NCI-H69 (cell line): Measurements from ENCODE around the gene GSTA5.
"Not testable (repeated sequence)": the region's sequence is repeated elsewhere in the genome, so short reads cannot be mapped to it uniquely, and the experiment has no call there.

ENCODE experiments used
- DNase-seq: peaks from one replicate; lab custom pipeline; 2025; lab: John Stamatoyannopoulos, UW

The GSTA5 gene

GRCh38 chr6:52834481-52834880 lies 6.1 kb downstream of the GSTA5 start:
- DNase-seq, result no peak

- not testable (repeated sequence) for DNase-seq
These were observed 9.7 kb downstream of the GSTA5 start for GRCh38 chr6:52830869-52831268.

- DNase-seq, result no peak
These were observed 11.4 kb downstream of the GSTA5 start for GRCh38 chr6:52829046-52829817.

DNA sequence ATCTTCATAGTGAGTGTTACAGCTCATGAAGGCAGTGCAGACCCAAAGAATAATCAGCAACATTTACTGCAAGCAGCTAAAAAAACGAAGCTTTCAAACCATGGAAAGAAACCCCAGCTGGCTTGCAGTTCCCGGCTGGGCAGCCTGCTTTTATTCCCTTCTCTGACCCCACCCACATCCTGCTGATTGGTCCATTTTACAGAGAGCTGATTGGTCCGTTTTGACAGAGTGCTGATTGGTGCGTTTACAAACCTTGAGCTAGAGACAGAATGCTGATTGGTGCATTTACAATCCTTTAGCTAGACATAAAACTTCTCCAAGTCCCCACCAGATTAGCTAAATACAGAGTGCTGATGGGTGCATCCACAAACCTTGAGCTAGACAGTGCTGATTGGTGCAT lies 12.0 kb downstream of the GSTA5 start:
- DNase-seq, result not testable (repeated sequence)

DNA sequence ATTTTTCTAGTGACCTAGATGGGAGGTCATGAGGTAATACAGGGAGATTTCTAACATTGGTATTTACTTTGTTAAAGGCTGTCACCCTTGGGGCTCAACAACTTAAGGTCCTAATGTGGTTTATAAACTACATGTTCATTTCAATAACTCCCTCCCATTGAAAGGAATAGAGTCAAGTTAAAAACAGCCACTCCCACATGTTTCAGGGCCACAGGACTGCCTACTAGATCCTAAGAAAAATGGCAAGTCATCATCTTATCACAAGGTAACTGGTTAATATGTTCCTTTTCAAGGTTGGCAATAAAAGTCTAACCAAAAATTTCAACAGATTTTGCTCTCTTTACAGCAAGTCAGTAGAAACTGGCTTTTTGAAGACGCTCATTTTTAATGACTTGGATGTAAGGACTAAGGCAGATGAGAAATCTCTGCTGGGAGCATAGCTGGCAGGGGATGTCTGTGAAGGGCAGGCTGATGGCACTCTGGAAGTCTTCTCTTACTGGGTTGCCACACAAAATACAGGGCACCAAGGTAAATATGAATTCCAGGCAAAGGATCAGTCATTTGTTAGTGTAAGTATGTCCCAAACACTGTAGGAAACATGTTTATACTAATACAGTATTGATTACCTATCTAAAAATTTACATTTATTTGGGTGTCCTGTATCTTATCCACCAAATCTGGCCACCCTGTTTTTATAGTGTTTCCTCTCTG lies 13.4 kb downstream of the GSTA5 start:
- not testable (repeated sequence) for DNase-seq

DNA sequence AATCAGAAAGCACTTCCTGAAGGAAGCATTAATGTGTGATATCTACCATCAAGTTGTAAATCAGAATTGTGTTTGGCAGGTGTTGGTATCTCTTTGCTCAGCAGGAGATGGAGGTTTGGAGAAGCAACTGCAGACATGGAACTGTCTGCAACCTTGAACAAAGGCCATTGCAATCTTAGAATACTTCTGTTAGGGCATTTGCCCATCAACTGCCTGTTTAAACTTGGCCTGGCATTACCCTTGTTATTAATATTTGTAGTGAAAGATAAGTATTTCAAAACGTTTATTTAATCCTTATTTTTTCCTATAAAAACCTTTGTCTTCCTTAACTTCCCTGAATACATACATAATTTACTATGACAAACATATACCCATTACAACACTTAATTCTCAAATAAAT lies 14.1 kb downstream of the GSTA5 start:
- DNase-seq, result no peak

DNA sequence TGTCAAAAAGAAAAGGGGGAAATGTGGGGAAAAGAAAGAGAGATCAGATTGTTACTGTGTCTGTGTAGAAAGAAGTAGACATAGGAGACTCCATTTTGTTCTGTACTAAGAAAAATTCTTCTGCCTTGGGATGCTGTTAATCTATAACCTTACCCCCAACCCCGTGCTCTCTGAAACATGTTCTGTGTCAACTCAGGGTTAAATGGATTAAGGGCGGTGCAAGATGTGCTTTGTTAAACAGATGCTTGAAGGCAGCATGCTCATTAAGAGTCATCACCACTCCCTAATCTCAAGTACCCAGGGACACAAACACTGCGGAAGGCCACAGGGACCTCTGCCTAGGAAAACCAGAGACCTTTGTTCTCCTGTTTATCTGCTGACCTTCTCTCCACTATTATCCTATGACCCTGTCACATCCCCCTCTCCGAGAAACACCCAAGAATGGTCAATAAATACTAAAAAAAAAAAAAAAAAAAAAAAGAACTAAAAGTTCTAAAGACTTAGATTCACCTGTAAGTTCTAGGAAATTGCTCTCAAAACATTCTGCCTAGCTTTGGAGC lies 14.6 kb downstream of the GSTA5 start:
- not testable (repeated sequence) for DNase-seq

GRCh38 chr6:52825270-52825793 lies 15.3 kb downstream of the GSTA5 start:
- not testable (repeated sequence) for DNase-seq

- DNase-seq, result no peak
These were observed 18.8 kb downstream of the GSTA5 start for GRCh38 chr6:52821842-52822241.

DNA sequence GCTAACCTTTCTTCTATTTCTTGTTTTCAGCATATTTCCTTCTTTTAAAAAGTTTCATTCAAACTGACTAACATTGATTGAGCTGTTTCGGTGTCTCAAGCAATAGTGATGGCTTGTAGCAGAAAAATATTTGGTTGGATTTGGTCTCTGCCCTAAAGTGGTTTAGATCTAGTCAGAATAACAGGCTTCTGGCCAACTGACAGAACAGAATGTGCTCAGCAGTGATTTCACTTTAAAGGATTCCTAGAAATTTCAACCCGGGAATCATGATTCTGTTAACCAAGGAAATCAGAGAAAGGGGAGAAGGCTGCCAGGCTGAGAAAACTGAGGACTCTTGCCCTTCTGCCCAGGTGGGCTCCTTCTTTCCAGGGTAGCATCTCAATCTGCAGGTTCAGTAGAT lies 20.4 kb downstream of the GSTA5 start:
- DNase-seq, result no peak

- peak; percentile 79 for DNase-seq
These were observed 25.2 kb downstream of the GSTA5 start for GRCh38 chr6:52815167-52816092.

- DNase-seq, result not testable (repeated sequence)
These were observed 26.1 kb downstream of the GSTA5 start for GRCh38 chr6:52814545-52814944.

DNA sequence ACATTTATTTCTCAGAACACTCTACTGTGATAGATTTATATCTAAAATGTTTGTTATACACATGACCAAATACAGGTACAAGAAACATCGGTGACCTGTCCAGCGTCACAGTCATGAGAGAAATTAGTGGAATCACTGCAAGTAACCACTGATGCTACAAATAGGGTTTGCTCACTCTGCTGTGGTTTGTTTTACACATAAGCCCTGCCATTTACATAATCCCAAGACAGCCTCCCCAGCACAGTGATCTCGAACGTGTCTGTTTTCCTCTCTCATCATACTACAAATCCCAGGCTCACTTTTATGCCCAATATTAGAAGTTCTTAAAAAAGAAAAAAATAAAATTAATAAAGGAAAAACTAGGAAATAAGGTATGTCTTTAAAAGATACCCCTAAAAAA lies 30.8 kb downstream of the GSTA5 start:
- not testable (repeated sequence) for DNase-seq

DNA sequence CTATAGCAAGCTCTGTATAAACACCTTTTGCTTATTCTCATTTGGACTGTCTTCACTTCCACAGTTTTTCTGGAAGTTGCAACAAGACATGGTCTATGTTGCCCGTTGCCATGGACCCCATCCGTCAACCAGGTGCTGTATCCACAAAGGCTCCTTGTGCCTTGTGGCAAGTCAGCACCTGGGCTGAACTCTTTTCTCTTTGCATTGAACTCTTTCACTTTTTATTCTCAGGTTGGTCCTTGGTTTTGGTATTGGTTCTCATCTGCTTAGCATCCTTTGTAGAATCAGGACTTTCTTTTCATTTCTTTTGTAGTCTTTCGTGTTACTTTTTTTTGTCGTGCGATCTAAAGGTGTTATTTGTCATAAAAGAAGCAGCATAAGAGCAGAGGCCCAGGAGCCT lies 32.0 kb downstream of the GSTA5 start:
- no peak for DNase-seq

- DNase-seq, result not testable (repeated sequence)
These were observed 36.9 kb downstream of the GSTA5 start, which contains the start of gene GSTA1 for GRCh38 chr6:52803668-52804255. GSTA1 (minus strand) TSS chr6:52803816; CDS start chr6:52799267, 4,549 bp downstream.

DNA sequence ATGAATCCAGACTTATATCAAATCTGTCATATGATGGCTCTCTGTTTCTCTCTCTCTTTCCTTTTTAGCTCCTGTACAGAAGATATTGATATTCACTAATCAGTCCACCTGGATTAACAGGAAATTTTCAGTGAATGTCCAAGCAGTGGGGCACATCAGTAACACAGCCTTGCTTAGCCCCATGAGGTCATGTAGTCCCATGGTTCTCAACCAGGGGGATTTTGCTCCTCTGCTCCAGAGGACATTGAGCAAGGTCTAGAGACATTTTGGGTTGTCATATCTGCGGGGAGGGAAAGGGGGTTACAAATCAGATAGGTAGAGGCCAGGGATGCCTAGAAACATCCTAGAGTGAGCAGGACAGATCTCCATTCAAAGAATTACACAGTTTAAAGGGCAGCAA lies 37.8 kb downstream of the GSTA5 start:
- DNase-seq, result no peak

DNA sequence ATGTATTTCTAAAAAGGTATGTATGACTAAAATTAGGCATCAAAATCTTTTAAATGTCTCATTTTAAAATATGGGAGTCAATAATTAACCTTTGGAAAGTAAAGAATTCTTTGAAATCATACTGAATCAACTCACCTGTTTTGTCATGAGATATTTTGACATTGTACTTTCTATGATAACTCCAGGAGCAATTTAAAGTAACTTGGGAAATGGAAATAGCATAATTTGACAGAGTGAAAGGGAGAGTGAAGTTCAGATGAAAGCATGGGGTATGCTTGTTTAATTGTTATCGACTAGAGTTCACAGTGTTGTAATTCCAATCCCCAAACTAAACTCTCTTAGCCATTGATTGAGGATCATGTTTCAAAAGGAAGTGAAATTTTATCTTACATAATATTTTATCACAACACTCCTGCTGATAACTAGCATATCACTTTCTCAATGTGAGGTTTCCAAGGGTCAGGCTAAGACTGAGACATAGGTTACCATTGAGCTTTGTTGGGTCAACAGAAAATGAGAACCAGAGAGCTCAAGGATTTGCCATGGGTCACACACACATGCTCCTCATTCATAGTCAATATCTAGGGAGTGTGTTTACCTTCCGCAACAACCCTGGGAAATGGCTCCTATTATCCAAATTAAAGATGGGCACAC lies 39.3 kb downstream of the GSTA5 start:
- no peak for DNase-seq

DNA sequence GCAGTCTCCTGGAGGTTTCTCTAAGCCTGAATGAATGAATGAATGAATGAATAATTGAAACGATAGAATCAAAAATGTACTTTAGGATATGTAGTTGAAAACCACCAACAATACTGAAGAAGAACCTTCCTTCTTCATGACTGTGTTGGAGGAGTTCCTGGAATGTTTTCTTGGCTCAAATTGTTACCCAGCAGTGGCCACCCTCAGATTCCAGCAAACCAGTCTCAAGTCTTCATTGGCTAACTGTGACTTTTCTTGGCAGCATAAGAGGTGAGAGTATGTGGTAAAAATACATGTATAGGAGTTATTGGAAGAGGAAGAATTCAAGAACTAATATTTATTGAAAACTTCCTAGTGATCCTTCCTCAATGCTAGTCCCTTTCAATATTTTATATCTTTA lies 41.3 kb downstream of the GSTA5 start:
- DNase-seq, result not testable (repeated sequence)

GRCh38 chr6:52794366-52794765 lies 46.2 kb downstream of the GSTA5 start:
- DNase-seq, result not testable (repeated sequence)

DNA sequence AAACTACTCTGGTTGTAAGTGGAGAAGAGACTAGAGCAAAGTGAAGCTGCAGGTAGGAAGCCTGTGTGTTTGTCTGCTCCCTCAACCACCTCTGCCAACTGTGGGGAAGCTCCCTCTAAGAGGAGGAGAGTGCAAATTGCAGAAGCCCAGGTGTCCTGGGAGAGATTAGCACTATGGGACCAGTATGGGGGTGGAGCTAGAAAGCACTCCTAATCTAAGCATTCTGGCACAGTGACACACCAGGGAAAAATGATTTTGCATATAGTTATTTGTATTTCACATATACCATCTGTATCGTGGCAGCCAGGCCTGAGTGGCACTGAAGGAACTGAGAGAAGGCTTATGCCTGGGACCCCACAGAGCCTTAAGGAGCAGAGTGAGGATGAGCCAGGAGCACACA lies 49.8 kb downstream of the GSTA5 start:
- DNase-seq, result peak; percentile 17

DNA sequence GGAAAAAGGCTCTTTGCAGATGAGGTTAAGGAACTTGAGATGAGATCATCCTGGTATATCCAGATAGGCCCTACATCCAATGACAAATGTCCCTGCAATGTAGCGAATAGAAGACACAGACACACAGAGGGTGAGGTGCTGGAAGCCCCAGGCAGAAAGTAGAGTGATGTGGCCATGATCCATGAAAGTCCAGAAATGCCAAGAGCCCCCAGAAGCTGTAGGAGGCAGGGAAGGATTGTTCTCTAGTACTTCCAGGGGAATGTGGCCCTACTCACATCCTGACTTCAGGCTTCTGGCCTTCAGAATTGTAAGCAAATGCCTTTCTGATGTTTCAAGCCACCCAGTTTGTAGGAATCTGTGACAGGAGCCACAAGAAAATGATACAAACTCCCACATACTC lies 51.0 kb downstream of the GSTA5 start:
- DNase-seq, result not testable (repeated sequence)
